Measurements from ENCODE around the gene ARSB.

Gene ARSB

GRCh38 chr5:78827725-78828124 is 157.4 kb downstream of the ARSB start:
- Histone ChIP-seq H3K36me3 (peaks cover 0 to 38% (median 6%) of the 10 kb centered on the region in 11 experiments; a peak in 11 of 22 replicates), H3K27ac (no peak overlapping the region), H4K20me1 (no peaks in the 10 kb centered on the region), H3K4me3 (no peak overlapping the region), H3K4me1 (peaks cover 9 to 26% (median 12%) of the 10 kb centered on the region in 10 experiments; a peak in 17 of 20 replicates), H3K9ac (no peak overlapping the region), H3K9me3 (replicated peaks in 1 of 11) (peaks cover 0 to 9% (median 0%) of the 10 kb centered on the region in 11 experiments; a peak in 3 of 22 replicates), H3K4me2 (peak overlapping the region in 9 of 11 experiments; percentile 17 to 57 (median 48); a peak in 14 of 22 replicates), H3K27me3 (no peaks in the 10 kb centered on the region)
- no peak for TF ChIP-seq Cebpa-rat (IDR thresholded peaks at IDR 0.05)

GRCh38 chr5:78824831-78825281 is 160.3 kb downstream of the ARSB start:
- no peaks in the 10 kb centered on the region for H3K27me3 ChIP-seq
- H3K4me1 ChIP-seq, result peaks cover 9 to 26% (median 12%) of the 10 kb centered on the region in 10 experiments; a peak in 17 of 20 replicates
- no peak overlapping the region for H3K27ac ChIP-seq
- no peak for TF ChIP-seq Cebpa-rat (IDR thresholded peaks at IDR 0.05)
- no peak overlapping the region for H3K4me2 ChIP-seq
- H3K36me3 ChIP-seq, result peaks cover 0 to 20% (median 0%) of the 10 kb centered on the region in 11 experiments; a peak in 9 of 22 replicates
- H4K20me1 ChIP-seq, result no peaks in the 10 kb centered on the region
- H3K9me3 ChIP-seq (replicated peaks in 1 of 11), result peaks cover 0 to 9% (median 0%) of the 10 kb centered on the region in 11 experiments; a peak in 3 of 22 replicates
- no peak overlapping the region for H3K4me3 ChIP-seq
- H3K9ac ChIP-seq, result no peak overlapping the region

GRCh38 chr5:78823196-78823595 is 161.9 kb downstream of the ARSB start:
- TF ChIP-seq Cebpa-rat (IDR thresholded peaks at IDR 0.05), result no peak

GRCh38 chr5:78821536-78822021 is 163.5 kb downstream of the ARSB start:
- no peaks in the 10 kb centered on the region for H4K20me1 ChIP-seq
- TF ChIP-seq Cebpa-rat (IDR thresholded peaks at IDR 0.05), result no peak
- peaks cover 0 to 9% (median 6%) of the 10 kb centered on the region in 10 experiments; a peak in 11 of 20 replicates for H3K4me1 ChIP-seq
- H3K27me3 ChIP-seq, result no peaks in the 10 kb centered on the region
- no peak overlapping the region for H3K27ac ChIP-seq
- H3K4me2 ChIP-seq, result no peak overlapping the region
- H3K4me3 ChIP-seq, result no peak overlapping the region
- H3K9me3 ChIP-seq (replicated peaks in 1 of 11), result peaks cover 0 to 7% (median 0%) of the 10 kb centered on the region in 11 experiments; a peak in 3 of 22 replicates
- peaks cover 0 to 36% (median 6%) of the 10 kb centered on the region in 11 experiments; a peak in 10 of 22 replicates for H3K36me3 ChIP-seq
- no peak overlapping the region for H3K9ac ChIP-seq

More at GRCh38 chr5:78823196-78823595, 161.9 kb downstream of the ARSB start:
- H3K9me3 ChIP-seq (replicated peaks in 1 of 11), result peaks cover 0 to 9% (median 0%) of the 10 kb centered on the region in 11 experiments; a peak in 3 of 22 replicates
- no peak overlapping the region for H3K4me3 ChIP-seq
- no peak overlapping the region for H3K27ac ChIP-seq
- H4K20me1 ChIP-seq, result no peaks in the 10 kb centered on the region
- H3K9ac ChIP-seq, result no peak overlapping the region
- H3K27me3 ChIP-seq, result no peaks in the 10 kb centered on the region
- peaks cover 9 to 22% (median 12%) of the 10 kb centered on the region in 10 experiments; a peak in 17 of 20 replicates for H3K4me1 ChIP-seq
- H3K4me2 ChIP-seq, result no peak overlapping the region
- H3K36me3 ChIP-seq, result peaks cover 0 to 27% (median 5%) of the 10 kb centered on the region in 11 experiments; a peak in 9 of 22 replicates

- H4K20me1 ChIP-seq, result no peaks in the 10 kb centered on the region
- no peak overlapping the region for H3K4me2 ChIP-seq
- H3K27ac ChIP-seq, result no peak overlapping the region
- H3K9me3 ChIP-seq (replicated peaks in 1 of 11), result no peaks in the 10 kb centered on the region; a peak in 1 of 22 replicates
- H3K27me3 ChIP-seq, result no peaks in the 10 kb centered on the region
- no peak overlapping the region for H3K4me3 ChIP-seq
- H3K36me3 ChIP-seq, result peaks cover 0 to 54% (median 8%) of the 10 kb centered on the region in 11 experiments; a peak in 14 of 22 replicates
- no peak overlapping the region for H3K9ac ChIP-seq
- no peaks in the 10 kb centered on the region; a peak in 1 of 20 replicates for H3K4me1 ChIP-seq
- TF ChIP-seq Cebpa-rat (IDR thresholded peaks at IDR 0.05), result no peak
These were observed 165.4 kb downstream of the ARSB start for GRCh38 chr5:78819707-78820106.

- no peak for TF ChIP-seq Cebpa-rat (IDR thresholded peaks at IDR 0.05)
- H3K27me3 ChIP-seq, result no peaks in the 10 kb centered on the region
- no peak overlapping the region for H3K4me2 ChIP-seq
- H4K20me1 ChIP-seq, result no peaks in the 10 kb centered on the region
- no peak overlapping the region for H3K9ac ChIP-seq
- peaks cover 0 to 60% (median 8%) of the 10 kb centered on the region in 11 experiments; a peak in 14 of 22 replicates for H3K36me3 ChIP-seq
- no peak overlapping the region for H3K4me3 ChIP-seq
- no peaks in the 10 kb centered on the region; a peak in 1 of 22 replicates for H3K9me3 ChIP-seq (replicated peaks in 1 of 11)
- H3K27ac ChIP-seq, result no peak overlapping the region
- no peaks in the 10 kb centered on the region for H3K4me1 ChIP-seq
These were observed 165.9 kb downstream of the ARSB start for GRCh38 chr5:78819166-78819565.

DNA sequence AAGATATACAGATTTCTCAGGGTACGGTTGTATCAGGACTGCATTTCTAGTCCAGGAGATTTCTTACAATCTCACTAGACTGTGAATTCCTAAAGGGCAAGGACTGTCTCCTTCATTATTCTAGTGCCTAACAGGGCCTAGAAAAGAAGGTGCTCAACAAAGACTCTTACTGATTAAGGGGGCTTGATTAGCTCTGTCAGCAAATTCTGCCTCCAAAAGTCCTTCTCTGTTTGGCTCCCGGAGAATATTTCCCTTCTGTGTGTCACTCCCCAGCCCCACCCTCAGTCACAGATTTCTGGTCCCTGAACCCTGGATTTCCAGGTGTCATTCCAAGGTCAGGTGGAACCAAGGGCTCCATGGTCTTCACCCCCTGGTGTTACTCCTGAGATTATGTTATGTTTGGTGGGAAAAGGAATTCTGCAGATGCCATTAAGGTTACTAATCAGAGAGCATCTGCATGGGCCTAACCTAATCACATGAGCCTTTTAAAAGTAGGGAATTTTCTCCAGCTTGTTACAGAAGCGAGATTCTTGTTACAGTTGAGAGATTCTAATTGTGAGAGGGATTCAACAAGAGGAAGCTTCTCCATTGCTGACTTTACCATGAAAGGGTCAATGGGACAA is 168.9 kb downstream of the ARSB start:
- H3K9ac ChIP-seq, result no peak overlapping the region
- no peak overlapping the region for H3K27ac ChIP-seq
- H3K4me2 ChIP-seq, result no peak overlapping the region
- TF ChIP-seq Cebpa-rat (IDR thresholded peaks at IDR 0.05), result no peak
- H3K9me3 ChIP-seq (replicated peaks in 1 of 11), result no peaks in the 10 kb centered on the region; a peak in 1 of 22 replicates
- peaks cover 0 to 52% (median 8%) of the 10 kb centered on the region in 11 experiments; a peak in 14 of 22 replicates for H3K36me3 ChIP-seq
- peaks cover 0 to 5% (median 0%) of the 10 kb centered on the region in 10 experiments; a peak in 2 of 20 replicates for H3K4me1 ChIP-seq
- no peaks in the 10 kb centered on the region for H3K27me3 ChIP-seq
- H4K20me1 ChIP-seq, result no peaks in the 10 kb centered on the region
- no peak overlapping the region for H3K4me3 ChIP-seq

DNA sequence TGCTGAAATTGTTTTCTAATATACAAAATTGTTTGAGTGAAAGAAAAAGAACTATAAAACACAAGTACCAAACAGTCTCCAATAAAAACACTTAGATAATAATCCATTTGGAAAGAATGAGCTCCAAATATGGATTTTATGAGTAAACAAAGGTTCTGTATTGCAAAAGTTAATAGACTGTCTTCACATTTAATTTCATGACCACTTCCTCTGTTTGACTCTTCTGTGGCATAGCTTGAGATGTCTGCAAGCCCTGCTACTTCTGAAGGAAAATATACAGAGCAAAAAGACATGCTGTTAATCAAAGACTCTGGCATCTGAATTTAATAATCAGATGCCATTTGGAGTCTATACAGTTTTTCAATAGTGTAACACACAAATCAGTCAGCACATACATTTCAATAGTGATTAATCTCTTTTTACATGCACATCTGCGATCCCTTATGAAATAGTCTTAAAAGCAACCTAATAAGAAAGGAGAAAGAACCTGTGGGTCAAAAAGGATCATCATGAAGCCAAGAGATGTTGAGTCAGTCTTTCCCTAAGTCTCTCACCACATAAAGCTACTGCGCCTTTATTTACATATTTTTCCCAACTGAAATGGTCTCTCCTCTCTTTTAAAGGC is 171.1 kb downstream of the ARSB start:
- H4K20me1 ChIP-seq, result no peaks in the 10 kb centered on the region
- peaks cover 0 to 38% (median 8%) of the 10 kb centered on the region in 11 experiments; a peak in 14 of 22 replicates for H3K36me3 ChIP-seq
- no peak overlapping the region for H3K27ac ChIP-seq
- no peak for TF ChIP-seq Cebpa-rat (IDR thresholded peaks at IDR 0.05)
- no peak overlapping the region for H3K4me3 ChIP-seq
- no peak overlapping the region for H3K4me2 ChIP-seq
- no peaks in the 10 kb centered on the region; a peak in 1 of 22 replicates for H3K9me3 ChIP-seq (replicated peaks in 1 of 11)
- no peaks in the 10 kb centered on the region for H3K27me3 ChIP-seq
- H3K9ac ChIP-seq, result no peak overlapping the region
- H3K4me1 ChIP-seq, result peaks cover 0 to 14% (median 7%) of the 10 kb centered on the region in 10 experiments; a peak in 10 of 20 replicates

DNA sequence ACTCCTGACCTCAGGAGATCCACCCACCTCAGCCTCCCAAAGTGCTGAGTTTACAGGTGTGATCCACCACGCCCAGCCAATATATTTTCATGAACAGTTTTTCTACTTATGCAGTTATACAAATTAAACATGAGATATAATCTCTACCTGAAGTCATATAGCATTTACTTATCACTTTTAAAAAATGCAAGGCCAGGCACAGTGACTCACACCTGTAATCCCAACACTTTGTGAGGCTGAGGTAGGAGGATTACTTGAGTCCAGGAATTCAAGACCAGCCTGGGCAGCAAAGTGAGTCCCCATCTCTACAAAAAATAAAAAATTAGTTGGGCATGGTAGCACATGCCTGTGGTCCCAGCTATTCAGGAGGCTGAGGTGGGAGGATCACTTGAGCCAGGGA is 171.8 kb downstream of the ARSB start:
- Histone ChIP-seq H3K9me3 (replicated peaks in 1 of 11) (no peaks in the 10 kb centered on the region; a peak in 1 of 22 replicates), H4K20me1 (no peaks in the 10 kb centered on the region)
- TF ChIP-seq Cebpa-rat (IDR thresholded peaks at IDR 0.05), result no peak

More for the DNA sequence above, 171.8 kb downstream of the ARSB start:
- Histone ChIP-seq H3K9ac (no peak overlapping the region), H3K4me1 (peaks cover 0 to 15% (median 7%) of the 10 kb centered on the region in 10 experiments; a peak in 10 of 20 replicates), H3K4me3 (no peak overlapping the region), H3K4me2 (no peak overlapping the region), H3K27me3 (no peaks in the 10 kb centered on the region), H3K27ac (no peak overlapping the region), H3K36me3 (peaks cover 0 to 38% (median 8%) of the 10 kb centered on the region in 11 experiments; a peak in 14 of 22 replicates)
